ENCODE data around the gene PHKB.
A peak's percentile ranks its signal among the peaks of the same experiment; 100 is the strongest.
"Not testable (repeated sequence)": the region's sequence is repeated elsewhere in the genome, so short reads cannot be mapped to it uniquely, and the experiment has no call there.

PHKB gene

DNA sequence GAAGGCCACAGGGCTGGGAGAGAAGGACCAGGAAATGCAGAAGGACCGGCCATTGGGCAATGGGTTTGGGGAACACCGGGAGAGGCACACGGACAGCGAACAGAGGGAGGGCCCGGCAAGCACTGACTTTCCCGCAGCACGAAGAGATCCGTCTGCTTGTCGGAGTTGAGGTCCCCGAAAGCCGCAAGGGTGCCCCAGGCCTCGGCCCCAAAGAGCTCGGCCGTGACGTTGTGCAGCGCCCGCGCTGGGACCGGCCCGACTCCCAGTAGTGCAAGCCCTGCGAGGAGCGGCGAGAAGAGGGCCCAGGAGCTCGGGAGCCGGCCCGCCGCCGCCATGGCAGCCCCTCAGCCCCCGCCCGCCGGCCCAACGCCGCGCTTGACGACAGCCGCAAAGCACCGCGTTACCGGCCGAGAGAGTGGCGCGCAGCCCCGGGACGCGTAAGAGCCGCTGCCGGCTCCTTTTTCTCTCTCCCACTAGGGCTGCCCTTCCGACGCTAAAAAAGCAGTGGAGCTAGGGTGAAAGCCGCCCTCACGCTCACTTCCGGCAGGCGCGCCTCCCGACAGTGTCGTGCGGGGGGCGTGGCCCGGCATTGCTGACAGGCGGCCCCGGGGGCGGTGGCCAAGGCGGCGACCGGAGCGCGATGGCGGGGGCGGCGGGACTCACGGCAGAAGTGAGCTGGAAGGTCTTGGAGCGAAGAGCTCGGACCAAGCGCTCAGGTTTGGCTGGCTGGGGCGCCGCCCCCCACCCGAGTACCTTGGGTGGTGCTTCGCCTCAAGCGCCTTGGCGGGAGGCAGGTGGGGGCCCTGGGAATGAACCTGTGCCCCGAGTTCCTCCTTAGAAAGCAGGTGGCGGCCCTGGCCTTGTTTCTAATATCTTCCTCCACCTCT, at the start of gene PHKB, which contains the start of gene ITFG1:
Gene PHKB, plus strand, starts transcription at position 621 of the 887 bp plus-strand sequence. Its CDS starts 20 bp downstream, at position 641.
Gene ITFG1, minus strand, starts transcription at position 353 of the 887 bp plus-strand sequence. Its CDS starts 18 bp downstream, at position 335.
- DNase-seq, result peak; percentile 86

DNA sequence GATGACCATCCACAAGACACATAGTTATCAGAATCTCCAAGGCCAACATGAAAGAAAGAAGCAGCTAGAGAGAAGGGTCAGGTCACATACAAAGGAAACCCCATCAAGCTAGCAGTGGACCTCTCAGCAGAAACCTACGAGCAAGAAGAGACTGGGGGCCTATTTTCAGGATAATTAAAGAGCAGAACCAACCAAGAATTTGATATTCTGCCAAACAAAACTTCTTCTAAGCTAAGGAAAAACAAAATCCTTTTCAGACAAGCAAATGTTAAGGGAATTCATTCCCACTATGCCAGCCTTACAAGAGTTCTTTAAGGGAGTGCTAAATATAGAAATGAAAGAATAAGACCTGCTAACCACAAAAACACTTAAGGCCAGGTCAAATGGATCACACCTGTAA, 48.1 kb upstream of the PHKB start:
- DNase-seq, result no peak

DNA sequence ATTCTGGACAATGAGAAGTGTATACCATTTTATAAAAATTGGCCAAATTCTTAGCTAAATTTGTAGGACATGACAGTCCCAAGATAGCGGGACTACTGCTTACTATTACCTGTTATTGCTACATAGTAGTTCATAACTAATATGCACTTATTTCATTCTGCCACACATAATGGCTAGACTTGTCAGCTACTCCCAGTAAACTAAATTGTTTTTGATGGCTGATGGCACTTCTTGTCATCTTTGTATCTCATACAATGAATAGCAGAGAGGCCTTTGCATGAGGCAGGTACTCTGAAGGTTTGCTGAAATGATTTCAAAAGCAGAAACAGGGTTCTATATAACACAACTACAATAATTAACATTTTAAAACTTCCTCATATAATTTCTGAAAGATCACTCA, 44.3 kb upstream of the PHKB start:
- DNase-seq, result no peak

DNA sequence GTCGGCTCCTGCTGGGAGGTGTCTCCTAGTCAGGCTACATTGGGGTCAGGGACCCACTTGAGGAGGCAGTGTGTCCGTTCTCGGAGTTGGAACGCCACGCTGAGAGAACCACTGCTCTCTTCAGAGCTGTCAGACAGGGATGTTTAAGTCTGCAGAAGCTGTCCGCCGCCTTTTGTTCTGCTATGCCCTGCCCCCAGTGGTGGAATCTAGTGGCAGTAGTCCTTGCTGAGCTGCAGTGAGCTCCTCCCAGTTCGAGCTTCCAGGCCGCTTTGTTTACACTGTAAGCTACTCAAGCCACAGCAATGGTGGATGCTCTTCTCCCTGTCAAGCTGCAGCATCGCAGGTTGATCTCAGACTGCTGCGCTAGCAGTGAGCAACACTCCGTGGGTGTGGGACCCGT, 36.3 kb upstream of the PHKB start:
- DNase-seq, result no peak

DNA sequence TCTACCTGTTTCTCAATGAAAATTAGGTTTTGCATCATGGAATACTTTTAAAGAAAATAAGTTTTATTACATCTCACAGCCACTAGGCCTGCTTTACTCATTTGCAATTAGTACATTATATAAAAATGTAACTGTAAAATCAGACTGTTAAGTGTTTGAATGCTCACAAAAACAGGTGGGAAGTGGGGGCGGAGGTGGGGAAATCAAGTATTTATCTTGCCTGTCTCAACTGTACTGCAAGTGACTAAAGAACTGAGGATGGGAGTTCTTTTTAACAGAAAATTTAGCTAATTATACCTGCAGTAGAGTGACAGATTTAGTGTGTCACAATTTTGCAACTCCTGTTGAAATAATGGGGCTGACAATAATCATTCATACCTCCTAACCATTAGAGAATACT, 34.3 kb upstream of the PHKB start:
- no peak for DNase-seq

DNA sequence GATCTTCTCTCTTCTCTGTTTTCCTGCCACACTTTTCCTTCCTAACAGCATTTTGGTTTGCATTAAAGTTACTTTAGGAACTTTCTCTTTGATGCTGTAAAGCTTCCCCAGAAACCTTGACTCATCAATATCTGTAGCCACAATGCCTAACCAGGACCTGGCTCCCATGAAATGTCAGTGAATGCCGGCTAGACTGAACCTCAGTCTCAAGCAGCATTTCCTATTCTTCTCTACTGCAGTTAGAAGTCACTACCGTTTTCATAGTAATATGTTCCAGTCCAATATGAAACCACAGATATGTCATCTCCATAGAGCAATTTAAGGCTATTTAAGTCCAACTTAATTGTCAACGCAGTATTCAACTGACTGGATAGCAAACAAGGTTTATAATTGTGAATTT, 29.2 kb upstream of the PHKB start:
- DNase-seq, result no peak

DNA sequence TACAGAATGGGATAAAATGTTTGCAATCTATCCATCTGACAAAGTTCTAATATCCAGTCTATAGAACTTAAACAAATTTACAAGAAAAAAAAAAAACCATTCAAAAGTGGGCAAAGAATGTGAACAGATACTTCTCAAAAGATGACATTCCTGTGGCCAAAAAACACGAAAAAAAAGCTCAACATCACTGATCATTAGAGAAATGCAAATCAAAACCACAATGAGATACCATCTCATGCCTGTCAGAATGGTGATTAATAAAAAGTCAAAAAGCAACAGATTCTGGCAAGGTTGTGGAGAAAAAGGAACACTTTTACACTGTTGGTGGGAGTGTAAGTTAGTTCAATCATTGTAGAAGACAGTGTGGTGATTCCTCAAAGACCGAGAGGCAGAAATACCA, 26.9 kb upstream of the PHKB start:
- not testable (repeated sequence) for DNase-seq

DNA sequence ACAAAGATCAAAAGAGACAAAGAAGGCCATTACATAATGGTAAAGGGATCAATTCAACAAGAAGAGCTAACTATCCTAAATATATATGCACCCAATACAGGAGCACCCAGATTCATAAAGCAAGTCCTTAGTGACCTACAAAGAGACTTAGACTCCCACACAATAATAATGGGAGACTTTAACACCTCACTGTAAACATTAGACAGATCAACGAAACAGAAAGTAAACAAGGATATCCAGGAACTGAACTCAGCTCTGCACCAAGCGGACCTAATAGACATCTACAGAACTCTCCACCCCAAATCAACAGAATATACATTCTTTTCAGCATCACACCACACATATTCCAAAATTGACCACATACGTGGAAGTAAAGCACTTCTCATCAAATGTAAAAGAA, 21.1 kb upstream of the PHKB start:
- DNase-seq, result not testable (repeated sequence)

DNA sequence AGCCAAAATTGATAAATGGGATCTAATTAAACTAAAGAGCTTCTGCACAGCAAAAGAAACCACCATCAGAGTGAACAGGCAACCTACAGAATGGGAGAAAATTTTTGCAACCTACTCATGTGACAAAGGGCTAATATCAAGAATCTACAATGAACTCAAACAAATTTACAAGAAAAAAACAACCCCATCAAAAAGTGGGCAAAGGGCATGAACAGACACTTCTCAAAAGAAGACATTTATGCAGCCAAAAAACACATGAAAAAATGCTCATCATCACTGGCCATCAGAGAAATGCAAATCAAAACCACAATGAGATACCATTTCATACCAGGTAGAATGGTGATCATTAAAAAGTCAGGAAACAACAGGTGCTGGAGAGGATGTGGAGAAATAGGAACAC, 18.2 kb upstream of the PHKB start:
- not testable (repeated sequence) for DNase-seq

DNA sequence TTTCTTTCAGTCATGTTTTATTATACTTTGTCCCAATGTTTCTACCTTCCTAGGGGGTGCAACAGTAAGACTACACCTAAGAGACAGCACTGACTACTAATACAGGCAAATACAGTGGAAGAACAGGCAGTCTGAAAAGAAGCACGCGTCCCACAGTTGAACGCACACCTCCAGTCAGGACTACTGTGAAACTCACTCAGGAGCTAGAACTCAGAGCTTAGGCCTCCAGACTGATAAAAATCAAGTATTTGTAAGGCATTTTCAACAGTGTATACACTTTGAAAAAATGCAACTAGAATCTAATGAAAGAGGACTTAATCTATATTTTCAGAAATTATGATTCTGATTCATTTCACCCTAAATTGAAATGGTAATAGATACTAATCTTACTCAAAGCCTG, 14.7 kb upstream of the PHKB start:
- no peak for DNase-seq

DNA sequence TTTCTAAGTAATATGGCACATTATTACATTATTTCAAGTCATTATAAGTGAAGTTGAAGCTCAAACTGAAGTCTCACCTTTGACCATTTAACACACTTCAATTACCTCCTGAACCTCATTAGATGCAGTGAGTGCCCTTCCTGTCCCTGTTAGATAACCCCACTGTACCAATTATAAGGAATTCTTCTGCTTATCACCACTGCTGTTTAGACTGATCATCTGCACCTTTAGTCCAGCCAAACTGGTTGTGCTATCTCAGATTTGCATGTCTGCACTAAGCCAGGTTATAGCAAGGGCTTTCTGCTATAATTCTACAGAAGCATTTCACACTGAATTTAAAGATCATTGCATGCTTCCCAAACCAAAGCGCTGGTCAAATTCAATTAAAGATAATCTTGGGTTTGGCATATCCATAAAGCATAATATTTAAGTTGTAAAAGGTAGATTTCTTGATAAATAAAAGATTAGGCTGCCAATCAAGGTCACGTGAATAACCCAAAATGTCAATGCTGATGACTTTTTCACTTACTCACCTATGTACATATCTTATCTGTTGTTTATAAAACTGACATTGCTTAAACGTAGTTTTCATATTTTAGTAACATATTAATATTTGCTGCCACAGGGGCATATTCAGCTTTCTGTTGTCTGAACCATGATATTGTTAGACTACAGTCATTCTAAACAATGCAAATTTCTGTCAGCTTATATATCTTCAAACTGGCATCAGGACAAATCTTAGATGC, 12.1 kb upstream of the PHKB start:
- DNase-seq, result no peak

DNA sequence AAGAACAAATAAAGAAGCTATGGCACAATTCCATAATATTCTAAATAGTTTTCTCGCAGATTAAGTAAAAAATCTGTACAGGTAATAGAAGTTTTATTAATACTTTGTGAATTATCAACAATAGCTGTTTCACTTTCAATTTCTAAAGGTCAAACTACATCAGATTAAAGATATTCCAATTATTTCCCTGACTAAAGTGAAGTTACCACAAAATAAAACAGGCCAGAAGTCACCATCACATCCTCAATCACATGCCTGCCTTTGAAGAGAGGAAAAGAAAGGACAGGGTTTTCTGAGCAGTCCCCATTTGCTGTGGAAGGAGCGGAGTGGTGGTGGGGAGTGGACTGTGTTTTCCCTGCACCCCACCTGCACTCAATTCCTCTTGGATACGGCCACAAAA, 11.3 kb upstream of the PHKB start:
- no peak for DNase-seq

DNA sequence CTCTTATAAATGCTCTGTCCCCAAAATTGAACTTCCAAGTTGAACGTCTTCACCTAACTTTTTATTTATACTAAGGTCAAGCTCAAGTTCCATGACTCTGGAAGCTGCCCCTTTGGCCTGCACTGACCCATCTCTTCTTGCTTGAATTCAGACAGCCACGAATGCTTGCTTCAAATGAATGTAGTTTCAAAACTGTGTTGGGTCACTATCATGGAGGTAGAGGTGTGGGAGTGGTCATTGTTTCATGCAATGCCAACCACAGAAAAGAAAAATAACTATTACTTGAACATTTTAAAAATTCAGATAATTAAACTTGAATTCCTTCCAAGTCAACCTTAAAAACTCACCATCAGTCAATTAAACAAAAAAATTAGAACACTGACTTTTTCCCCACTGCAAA, 2.8 kb upstream of the PHKB start:
- no peak for DNase-seq

DNA sequence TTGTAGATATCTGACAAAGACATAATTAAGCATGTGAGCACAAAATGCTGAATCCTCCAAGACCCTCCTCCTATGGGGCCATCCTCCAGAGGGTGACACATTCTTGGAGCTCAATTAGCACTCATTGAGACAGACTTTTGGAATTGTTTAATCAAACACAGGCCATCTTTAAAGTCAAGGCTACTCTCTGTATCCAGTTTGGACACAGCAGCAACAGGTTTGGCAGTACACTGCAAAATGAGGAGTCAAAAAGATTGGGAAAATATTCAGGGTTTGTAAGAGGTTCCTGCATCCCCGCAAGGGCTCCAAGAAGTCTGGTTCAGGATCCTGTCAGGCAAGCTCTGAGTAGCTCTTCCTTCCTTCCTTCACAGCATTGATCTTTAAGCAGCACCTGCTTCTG, 1.5 kb upstream of the PHKB start:
- no peak for DNase-seq

DNA sequence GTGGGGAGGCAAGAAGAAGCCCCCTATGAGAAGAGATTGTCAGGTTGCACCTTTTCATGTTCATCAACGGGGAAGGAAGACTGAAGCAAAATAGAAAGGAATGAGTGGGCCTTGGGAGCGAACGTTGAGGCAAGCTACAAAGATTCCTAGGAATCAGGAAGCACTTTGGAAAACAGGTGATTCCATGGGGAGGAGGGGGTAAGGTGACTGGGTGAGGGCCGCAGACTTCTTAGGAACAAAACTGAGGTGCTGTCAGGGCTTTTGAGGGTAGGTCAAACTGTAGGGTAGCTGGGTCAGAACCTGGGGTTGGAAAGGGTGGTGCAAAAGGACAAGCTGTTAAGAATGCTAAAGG, 796 bp upstream of the PHKB start:
- DNase-seq, result no peak

DNA sequence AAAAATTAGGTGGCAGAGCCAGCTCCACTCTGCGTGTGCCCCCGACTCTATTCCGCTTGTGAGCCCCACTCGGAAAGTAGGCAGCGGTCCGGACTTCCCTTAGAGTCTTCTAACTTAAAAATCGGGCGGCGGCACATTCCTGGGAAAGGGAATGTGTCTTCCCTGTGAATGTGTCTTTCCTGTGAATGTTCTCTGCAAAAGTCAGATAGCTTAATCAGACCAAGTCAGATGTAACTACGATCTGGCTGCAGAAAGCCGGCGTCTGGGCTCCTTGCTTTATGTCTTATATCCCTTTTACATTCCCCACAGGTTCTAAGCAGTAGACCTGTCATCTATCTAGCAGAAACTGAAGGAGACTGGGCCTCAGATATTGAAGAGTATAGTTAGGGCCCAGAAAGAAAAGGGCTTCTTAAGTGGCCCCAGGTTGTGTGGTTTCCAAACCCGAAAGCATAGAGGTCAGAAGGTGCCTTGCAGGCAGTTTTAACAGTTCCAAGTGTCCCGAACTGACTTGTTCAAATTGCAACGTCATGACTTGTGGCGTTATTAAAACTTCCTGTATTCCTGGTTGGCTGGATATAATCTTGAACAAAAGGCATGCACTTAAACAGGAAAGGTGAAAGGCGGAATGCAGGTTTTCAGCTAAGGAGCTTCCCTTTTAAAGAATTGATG, 601 bp downstream of the PHKB start:
- peak; percentile 13 for DNase-seq

DNA sequence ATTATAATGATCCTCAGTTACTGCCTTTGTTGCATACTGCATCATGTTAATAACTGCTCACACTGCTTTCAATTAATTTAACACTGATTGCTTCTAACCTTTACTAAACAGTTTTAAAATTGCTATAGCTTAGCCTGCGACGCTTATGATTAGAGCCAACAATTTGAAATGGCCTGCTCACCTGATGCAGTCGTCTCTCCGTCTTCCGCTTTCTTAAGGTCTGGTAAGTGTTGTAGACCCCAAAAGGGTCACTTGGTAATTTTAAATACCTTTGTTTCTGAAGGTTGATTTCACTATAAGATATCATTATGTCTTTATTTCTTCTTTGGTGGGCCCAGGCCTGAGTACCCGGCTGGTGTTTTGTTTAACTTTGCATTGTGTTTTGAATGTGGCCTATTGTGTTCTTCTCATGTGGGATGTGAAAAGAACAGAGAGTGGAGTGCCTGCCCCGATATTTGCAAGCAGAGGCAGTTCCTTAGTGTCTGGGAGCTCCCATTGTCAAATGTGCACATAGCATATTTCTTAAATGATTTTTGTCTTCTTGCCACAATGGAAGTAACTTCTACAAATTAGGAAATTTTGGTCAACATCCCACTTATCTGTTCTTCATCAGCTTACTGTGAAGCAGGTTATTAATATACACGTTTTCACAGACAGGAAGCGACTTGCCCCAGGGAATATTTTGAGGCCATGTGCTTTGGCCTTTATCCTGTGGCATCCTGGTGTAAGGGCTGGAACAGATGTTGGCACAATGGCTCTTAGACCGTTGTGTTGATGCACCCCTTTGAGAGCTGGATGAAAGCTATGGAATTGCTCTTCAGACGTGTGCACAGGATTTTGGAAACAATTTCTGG, 2.9 kb downstream of the PHKB start:
- no peak for DNase-seq

DNA sequence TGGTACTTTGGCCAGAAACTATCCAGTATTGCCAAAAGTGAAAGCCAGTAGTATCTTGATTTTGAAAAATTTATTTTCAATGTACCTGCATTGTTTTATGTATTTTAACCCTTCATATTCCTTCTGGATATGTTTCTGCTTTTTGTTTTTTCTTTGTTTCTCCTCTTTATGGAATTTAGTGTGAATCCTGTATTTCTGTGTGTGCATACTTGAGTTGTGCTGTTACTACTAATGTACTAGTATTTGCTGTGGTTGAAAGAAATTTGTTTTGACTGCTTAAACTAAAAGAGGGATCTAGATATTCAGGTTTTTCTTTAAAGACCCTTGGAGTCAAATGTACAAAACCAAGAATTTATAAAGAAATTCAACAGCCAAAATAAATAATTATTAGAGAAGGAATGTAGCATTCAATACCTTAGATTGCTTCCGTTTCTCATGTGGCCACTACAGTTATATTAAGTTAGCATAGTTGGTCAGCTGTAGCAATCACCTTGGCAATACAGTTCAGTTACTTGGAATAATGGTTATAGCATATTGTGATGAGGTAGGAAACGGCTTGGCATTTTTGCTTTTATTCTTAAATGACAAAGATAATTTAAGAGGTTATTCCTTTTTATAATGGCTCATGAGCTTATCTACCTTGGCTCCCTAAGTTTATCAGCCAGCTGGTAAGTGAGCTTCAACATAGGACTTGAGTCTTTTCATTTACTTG, 4.9 kb downstream of the PHKB start:
- no peak for DNase-seq

DNA sequence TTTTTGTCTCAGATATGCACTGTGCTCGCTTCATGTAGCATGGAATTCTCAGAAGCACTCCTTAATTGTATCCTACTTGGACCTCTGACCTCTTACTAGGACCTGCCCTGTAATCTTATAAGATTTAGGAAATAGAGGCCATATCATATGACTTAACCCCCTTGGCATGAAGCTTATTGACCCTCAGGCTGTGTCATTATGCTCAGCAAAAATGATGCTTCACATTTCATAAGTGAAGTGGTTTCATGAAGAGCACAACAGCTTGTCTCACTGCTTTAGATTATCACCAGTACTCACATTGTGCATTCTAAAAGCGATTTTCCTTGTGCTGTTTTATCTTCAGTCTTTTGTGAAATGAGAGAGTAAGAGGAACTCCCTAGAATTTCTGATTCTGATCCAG, 6.4 kb downstream of the PHKB start:
- no peak for DNase-seq

DNA sequence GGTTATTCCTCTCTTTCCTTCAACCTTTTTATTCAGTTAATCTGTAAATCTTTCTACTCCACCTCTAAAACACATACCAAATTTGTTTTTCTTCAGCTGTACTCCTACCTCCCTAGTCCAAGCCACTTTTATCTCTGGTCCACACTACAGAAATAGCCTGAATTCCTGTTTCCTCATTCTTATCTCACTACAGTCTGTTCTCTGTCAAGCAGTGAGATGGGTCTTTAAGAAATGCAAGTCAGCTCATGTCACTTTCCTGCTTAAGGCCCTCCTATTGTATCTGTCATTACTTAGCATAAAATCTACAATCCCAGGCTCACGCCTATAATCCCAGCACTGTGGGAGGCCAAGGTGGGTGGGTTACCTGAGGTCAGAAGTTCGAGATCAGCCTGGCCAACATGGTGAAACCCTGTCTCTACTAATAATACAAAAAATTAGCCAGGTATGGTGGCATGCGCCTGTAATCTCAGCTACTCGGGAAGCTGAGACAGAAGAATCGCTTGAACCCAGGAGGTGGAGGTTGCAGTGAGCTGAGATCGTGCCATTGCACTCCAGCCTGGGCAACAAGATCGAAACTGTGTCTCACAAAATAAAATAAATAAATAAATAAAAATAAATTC, 7.0 kb downstream of the PHKB start:
- DNase-seq, result not testable (repeated sequence)

DNA sequence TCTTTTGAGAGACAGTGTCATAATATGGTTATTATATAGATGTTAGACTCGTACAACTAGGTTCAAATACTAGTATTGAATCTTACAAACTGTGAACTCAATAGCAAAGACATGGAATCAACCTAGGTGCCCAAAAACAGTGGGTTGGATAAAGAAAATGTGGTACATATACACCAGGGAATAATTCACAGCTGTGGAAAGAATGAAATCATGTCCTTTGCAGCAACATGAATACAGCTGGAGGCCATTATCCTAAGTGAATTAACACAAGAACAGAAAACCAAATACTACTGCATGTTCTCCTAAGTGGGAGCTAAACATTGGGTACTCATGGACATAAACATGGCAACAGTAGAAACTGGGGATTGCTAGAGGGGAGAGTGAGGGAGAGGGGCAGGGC, 8.1 kb downstream of the PHKB start:
- DNase-seq, result no peak

DNA sequence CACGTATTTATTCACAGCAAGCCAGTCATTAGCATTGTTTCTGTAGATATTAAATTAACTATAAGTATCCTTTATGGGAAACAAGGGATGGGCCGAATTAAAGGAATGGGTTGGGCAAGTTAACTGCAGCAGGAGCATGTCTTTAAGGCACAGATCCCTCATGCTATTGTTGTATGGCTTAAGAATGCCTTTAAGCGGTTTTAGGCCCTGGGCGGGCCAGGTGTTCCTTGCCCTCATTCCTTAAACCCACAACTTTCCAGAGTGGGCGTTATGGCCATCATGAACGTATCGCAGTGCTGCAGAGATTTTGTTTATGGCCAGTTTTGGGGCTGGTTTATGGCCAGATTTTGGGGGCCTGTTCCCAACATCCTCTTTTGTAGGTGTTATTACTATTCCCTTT, 9.1 kb downstream of the PHKB start:
- no peak for DNase-seq

Measured in KG1 (cell line).